PC-9 (cell line): Measurements from ENCODE around the gene PCDH8.

ENCODE experiments used
- EZH2 ChIP-seq: fragments of 200-600 bp; sonication (generic); IDR thresholded peaks from 2 replicates; pipeline ENCODE4 v1.8.0; 2017; ENCODE audit warnings: antibody characterized with exemption, low read depth
- TF ChIP-seq, protein P1 (sequence below): fragments of 200-600 bp; sonication (generic); conservative IDR thresholded peaks from 2 replicates; pipeline ENCODE4 v1.6.1; 2017; ENCODE audit warnings: mixed run types, antibody characterized with exemption, mild to moderate bottlenecking, moderate library complexity

GRCh38 chr13:52832313-52832712, 16.1 kb downstream of the PCDH8 start:
- no peak for TF ChIP-seq EZH2
- TF ChIP-seq, protein P1, sequence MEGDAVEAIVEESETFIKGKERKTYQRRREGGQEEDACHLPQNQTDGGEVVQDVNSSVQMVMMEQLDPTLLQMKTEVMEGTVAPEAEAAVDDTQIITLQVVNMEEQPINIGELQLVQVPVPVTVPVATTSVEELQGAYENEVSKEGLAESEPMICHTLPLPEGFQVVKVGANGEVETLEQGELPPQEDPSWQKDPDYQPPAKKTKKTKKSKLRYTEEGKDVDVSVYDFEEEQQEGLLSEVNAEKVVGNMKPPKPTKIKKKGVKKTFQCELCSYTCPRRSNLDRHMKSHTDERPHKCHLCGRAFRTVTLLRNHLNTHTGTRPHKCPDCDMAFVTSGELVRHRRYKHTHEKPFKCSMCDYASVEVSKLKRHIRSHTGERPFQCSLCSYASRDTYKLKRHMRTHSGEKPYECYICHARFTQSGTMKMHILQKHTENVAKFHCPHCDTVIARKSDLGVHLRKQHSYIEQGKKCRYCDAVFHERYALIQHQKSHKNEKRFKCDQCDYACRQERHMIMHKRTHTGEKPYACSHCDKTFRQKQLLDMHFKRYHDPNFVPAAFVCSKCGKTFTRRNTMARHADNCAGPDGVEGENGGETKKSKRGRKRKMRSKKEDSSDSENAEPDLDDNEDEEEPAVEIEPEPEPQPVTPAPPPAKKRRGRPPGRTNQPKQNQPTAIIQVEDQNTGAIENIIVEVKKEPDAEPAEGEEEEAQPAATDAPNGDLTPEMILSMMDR = no peak
